IPS-18c (cell line): Measurements from ENCODE around the gene CLN3.
"Not testable (repeated sequence)": the region's sequence is repeated elsewhere in the genome, so short reads cannot be mapped to it uniquely, and the experiment has no call there.

ENCODE experiments used
- H3K4me3 ChIP-seq: 2 replicates; pipeline ENCODE4 v1.7.0; 2013; ENCODE audit warnings: low read depth, mild to moderate bottlenecking, low read length, moderate library complexity; ENCODE audit not compliant: insufficient read depth
- H3K9me3 ChIP-seq: one replicate; pipeline ENCODE4 v1.6.1; 2013; ENCODE audit warnings: mild to moderate bottlenecking, low read length, moderate library complexity; ENCODE audit not compliant: control insufficient read depth, insufficient read depth

The CLN3 gene

GRCh38 chr16:28491970-28492474 is at the start of gene CLN3:
CLN3 (minus strand) TSS chr16:28492074; CDS start chr16:28491759, 315 bp downstream.
- no peaks in the 10 kb centered on the region for H3K9me3 ChIP-seq
- peak within 1 kb of the TSS; percentile 98 for H3K4me3 ChIP-seq

- H3K9me3 ChIP-seq = no peaks in the 10 kb centered on the region
- no peak overlapping the region for H3K4me3 ChIP-seq
Observed at GRCh38 chr16:28540346-28540745, 48.5 kb upstream of the CLN3 start.

GRCh38 chr16:28538733-28539596 is 47.1 kb upstream of the CLN3 start, which contains the start of gene NUPR1:
NUPR1 (minus strand) TSS chr16:28538974; CDS start chr16:28538907, 67 bp downstream.
- Histone ChIP-seq H3K4me3 (no peak within 1 kb of the TSS), H3K9me3 (no peaks in the 10 kb centered on the region)

GRCh38 chr16:28537964-28538732 is 46.3 kb upstream of the CLN3 start:
- Histone ChIP-seq H3K4me3 (no peak overlapping the region), H3K9me3 (no peaks in the 10 kb centered on the region)

- no peak overlapping the region for H3K4me3 ChIP-seq
- H3K9me3 ChIP-seq = no peaks in the 10 kb centered on the region
Observed at GRCh38 chr16:28537076-28537475, 45.2 kb upstream of the CLN3 start.

- no peak overlapping the region for H3K4me3 ChIP-seq
- H3K9me3 ChIP-seq = no peaks in the 10 kb centered on the region
Observed at GRCh38 chr16:28534542-28535373, 42.9 kb upstream of the CLN3 start.

GRCh38 chr16:28532940-28533647 is 41.2 kb upstream of the CLN3 start:
- Histone ChIP-seq H3K9me3 (no peaks in the 10 kb centered on the region), H3K4me3 (no peak overlapping the region)

- Histone ChIP-seq H3K9me3 (no peaks in the 10 kb centered on the region), H3K4me3 (no peak overlapping the region)
Observed at GRCh38 chr16:28531777-28532744, 40.2 kb upstream of the CLN3 start.

GRCh38 chr16:28529124-28529523 is 37.2 kb upstream of the CLN3 start:
- no peaks in the 10 kb centered on the region for H3K9me3 ChIP-seq
- H3K4me3 ChIP-seq = no peak overlapping the region

- Histone ChIP-seq H3K9me3 (no peaks in the 10 kb centered on the region), H3K4me3 (no peak overlapping the region)
Observed at GRCh38 chr16:28528463-28528867, 36.6 kb upstream of the CLN3 start.

GRCh38 chr16:28527985-28528384 is 36.1 kb upstream of the CLN3 start:
- Histone ChIP-seq H3K4me3 (no peak overlapping the region), H3K9me3 (no peaks in the 10 kb centered on the region)

- H3K4me3 ChIP-seq = not testable (repeated sequence)
Observed at GRCh38 chr16:28527100-28527785, 35.4 kb upstream of the CLN3 start.

GRCh38 chr16:28526201-28527099 is 34.6 kb upstream of the CLN3 start:
- Histone ChIP-seq H3K9me3 (no peaks in the 10 kb centered on the region), H3K4me3 (no peak overlapping the region)

More at GRCh38 chr16:28527100-28527785, 35.4 kb upstream of the CLN3 start:
- H3K9me3 ChIP-seq = not testable (repeated sequence)

- Histone ChIP-seq H3K9me3 (no peaks in the 10 kb centered on the region), H3K4me3 (no peak overlapping the region)
Observed at GRCh38 chr16:28524681-28525171, 32.9 kb upstream of the CLN3 start.
